GM10266 (cell line): ENCODE results near the gene CDNF.

ENCODE experiments used
- DNase-seq: peaks from one replicate; pipeline ENCODE4 v3.0.0; 2012; ENCODE audit errors: extremely low spot score
- CTCF ChIP-seq: IDR thresholded peaks from 2 replicates; pipeline ENCODE4 v1.5.1; 2012; ENCODE audit warnings: mild to moderate bottlenecking, low read depth; ENCODE audit not compliant: control insufficient read depth, insufficient read depth; ENCODE audit errors: missing control alignments

Gene CDNF

GRCh38 chr10:14858338-14858960 lies 20.6 kb upstream of the CDNF start:
- no peak for DNase-seq
- TF ChIP-seq CTCF = no peak

- no peak for DNase-seq
- no peak for TF ChIP-seq CTCF
Measured at GRCh38 chr10:14855453-14855852, 17.6 kb upstream of the CDNF start.

- TF ChIP-seq CTCF = no peak
Measured at GRCh38 chr10:14852236-14852635, 14.4 kb upstream of the CDNF start.

GRCh38 chr10:14844948-14845347 lies 7.1 kb upstream of the CDNF start:
- no peak for TF ChIP-seq CTCF
- no peak for DNase-seq

More at GRCh38 chr10:14852236-14852635, 14.4 kb upstream of the CDNF start:
- no peak for DNase-seq

GRCh38 chr10:14843327-14843988 lies 5.6 kb upstream of the CDNF start:
- no peak for TF ChIP-seq CTCF
- no peak for DNase-seq

DNA sequence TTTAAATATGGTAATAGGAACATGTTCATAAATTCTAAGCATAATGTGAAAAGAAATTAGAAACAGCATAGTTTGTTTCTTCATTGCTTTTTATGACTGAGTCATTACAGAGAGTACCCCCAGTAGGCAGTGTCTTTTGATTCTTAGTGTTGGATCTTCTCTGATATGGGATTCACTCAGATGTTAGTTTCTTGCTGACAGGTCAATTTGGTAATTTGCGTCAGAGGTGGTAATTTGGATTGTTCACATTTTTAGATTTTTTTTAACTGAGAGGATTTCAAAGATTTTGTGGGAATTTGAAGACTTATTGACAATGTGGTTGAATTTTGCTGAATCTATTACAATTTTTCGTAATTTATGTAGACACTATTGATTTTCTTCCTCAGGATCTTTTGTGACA lies 2.3 kb upstream of the CDNF start:
- DNase-seq = no peak
- no peak for TF ChIP-seq CTCF

DNA sequence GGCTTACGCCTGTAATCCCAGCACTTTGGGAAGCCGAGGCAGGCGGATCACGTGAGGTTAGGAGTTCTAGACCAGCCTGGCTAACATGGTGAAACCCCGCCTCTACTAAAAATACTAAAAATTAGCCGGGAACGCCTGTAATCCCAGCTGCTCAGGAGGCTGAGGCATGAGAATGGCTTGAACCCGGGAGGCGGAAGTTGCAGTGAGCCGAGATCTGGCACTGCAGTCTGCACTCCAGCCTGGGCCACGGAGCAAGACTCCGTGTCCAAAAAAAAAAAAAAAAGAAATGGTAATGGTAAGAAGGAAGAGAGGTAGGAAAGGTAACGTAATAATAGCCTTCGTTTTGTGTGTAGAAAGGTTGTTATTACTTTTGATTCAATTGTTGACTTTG lies 1.5 kb upstream of the CDNF start:
- no peak for DNase-seq
- no peak for TF ChIP-seq CTCF
